Cardiac muscle cell (in vitro differentiated cells and primary cell): ENCODE results near the gene FBXL5. TPM values are rescaled to one million over a fixed set of nuclear protein-coding genes. Genes with fewer than 3 reads are reported as not detected.
"Not testable (repeated sequence)": the region's sequence is repeated elsewhere in the genome, so short reads cannot be mapped to it uniquely, and the experiment has no call there.

Source experiments
- DNase-seq, 2 donors: peaks; one replicate each; pipeline versions ENCODE4 v3.0.0 to v3.0.0-alpha.2; 2010 to 2017; ENCODE audit warnings: low read depth in 1 of 2, low spot score in 1 of 2
- H3K27ac ChIP-seq: fragments of 200-600 bp; sonication (generic); 2 replicates; pipeline ENCODE4 v1.5.1; 2016
- H3K27me3 ChIP-seq: fragments of 200-600 bp; sonication (generic); 2 replicates; pipeline ENCODE4 v1.6.0; 2016; ENCODE audit warnings: control low read depth
- H3K36me3 ChIP-seq: fragments of 200-600 bp; sonication (generic); 2 replicates; pipeline ENCODE4 v1.5.1; 2016; ENCODE audit warnings: control low read depth
- H3K4me1 ChIP-seq: fragments of 200-600 bp; sonication (generic); 2 replicates; pipeline ENCODE4 v1.8.1; 2017; ENCODE audit warnings: low read depth, mild to moderate bottlenecking, mixed run types
- H3K4me3 ChIP-seq: fragments of 200-600 bp; sonication (generic); 2 replicates; pipeline ENCODE4 v1.5.1; 2016; ENCODE audit warnings: mild to moderate bottlenecking
- H3K9me3 ChIP-seq: fragments of 200-600 bp; sonication (generic); 2 replicates; pipeline ENCODE4 v1.5.1; 2017; ENCODE audit warnings: low read depth, mild to moderate bottlenecking, control low read depth
- polyA plus RNA-seq: library from polyadenylated mRNA; unstranded; fragments of >200 nt; fragmentation: Nextera tagmentation; extraction: Ambion mirVana; gene quantifications from 2 replicates; pipeline ENCODE4 v1.2.1, GENCODE V29; 2016
- total RNA-seq: library from RNA; depleted of rRNA; stranded (reverse); fragments of >200 nt; gene quantifications from 2 replicates; pipeline ENCODE4 v1.2.3, GENCODE V29; 2016
- TF ChIP-seq, protein P1 (sequence below): IDR thresholded peaks from 2 replicates; pipeline ENCODE4 v1.5.1; 2012; ENCODE audit warnings: low read depth, mild to moderate bottlenecking, low read length

The FBXL5 gene
- total and polyA plus RNA-seq, 2 experiments from 2014 or later: 39.0 to 66.3 TPM

DNA sequence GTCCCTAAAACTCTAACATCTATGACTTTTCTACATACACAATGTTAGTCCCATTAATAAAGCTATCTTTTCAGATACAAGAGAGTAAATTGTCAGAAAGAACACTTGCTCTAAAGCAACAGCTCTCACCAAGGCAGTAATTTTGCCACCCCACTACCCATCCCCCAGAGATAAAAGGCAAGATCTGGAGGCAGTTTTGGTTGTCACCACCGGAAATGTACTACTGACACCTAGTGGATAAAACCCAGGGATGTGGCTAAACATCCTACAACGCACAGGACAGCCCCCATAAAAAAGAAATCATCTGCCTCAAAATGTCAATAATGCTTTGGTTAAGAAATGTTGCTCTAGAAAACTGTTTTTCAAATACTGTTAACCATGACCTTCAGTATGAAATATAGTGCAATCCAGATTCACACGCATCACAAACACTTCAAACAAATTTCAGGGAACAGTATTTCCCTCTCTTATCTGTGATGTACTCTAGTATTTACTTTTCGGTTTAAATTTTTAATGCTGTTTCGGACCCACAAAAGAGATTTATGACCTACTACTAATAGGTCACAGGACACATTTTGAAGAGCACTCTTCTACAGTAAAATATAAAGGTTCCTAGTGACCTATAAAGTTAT, 5.1 kb downstream of the FBXL5 start:
- peak; percentile 68 to 69 for DNase-seq
- no peaks in the 10 kb centered on the region for H3K27me3 ChIP-seq
- H3K9me3 ChIP-seq: no peaks in the 10 kb centered on the region
- no peak overlapping the region for H3K4me3 ChIP-seq
- no peak overlapping the region for H3K27ac ChIP-seq
- H3K36me3 ChIP-seq: no peaks in the 10 kb centered on the region
- TF ChIP-seq, protein P1, sequence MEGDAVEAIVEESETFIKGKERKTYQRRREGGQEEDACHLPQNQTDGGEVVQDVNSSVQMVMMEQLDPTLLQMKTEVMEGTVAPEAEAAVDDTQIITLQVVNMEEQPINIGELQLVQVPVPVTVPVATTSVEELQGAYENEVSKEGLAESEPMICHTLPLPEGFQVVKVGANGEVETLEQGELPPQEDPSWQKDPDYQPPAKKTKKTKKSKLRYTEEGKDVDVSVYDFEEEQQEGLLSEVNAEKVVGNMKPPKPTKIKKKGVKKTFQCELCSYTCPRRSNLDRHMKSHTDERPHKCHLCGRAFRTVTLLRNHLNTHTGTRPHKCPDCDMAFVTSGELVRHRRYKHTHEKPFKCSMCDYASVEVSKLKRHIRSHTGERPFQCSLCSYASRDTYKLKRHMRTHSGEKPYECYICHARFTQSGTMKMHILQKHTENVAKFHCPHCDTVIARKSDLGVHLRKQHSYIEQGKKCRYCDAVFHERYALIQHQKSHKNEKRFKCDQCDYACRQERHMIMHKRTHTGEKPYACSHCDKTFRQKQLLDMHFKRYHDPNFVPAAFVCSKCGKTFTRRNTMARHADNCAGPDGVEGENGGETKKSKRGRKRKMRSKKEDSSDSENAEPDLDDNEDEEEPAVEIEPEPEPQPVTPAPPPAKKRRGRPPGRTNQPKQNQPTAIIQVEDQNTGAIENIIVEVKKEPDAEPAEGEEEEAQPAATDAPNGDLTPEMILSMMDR: peak; percentile 68
- peaks cover 32% of the 10 kb centered on the region for H3K4me1 ChIP-seq

DNA sequence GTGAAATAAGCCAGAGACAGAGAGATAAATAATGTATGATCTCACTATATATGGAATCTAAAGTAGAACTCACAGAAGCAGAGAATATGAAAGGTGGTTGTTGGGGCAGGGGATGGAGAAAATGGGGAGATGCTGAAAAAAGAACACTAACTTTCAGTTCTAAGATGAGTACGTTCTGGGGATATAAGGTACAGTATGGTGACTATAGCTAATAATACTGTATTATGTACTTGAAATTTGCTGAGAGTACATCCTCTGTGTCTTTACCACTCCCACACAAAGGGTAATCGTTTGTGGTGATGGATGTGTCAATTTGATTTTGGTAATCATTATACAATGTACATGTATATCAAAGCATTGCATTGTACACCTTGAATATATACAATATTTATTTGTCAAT, 6.6 kb downstream of the FBXL5 start:
- Histone ChIP-seq H3K9me3 (no peaks in the 10 kb centered on the region), H3K4me1 (peaks cover 35% of the 10 kb centered on the region), H3K27ac (no peak overlapping the region), H3K27me3 (no peaks in the 10 kb centered on the region), H3K4me3 (no peak overlapping the region), H3K36me3 (no peaks in the 10 kb centered on the region)
- DNase-seq: no peak
- TF ChIP-seq, protein P1: no peak

DNA sequence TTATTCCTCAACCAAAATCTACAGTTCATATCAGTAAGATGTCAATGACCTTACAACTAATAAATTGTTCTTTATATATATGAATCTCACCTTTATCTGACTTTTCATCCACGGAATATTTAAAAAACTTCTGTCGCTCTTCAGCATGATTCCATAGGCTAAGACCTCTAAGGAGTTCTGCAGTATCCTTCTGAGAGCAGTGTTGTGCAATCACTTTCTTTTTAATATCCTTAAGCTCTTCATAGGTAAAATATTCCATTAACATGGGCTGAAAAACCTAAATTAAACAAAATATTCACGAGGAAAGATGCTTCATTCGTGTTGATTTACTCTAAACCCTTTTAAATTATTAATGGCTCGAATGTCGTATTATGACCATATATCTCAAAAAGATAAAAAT, 16.7 kb downstream of the FBXL5 start:
- H3K4me1 ChIP-seq: no peaks in the 10 kb centered on the region
- no peak for DNase-seq
- no peaks in the 10 kb centered on the region for H3K9me3 ChIP-seq
- H3K4me3 ChIP-seq: no peak overlapping the region
- H3K27ac ChIP-seq: no peak overlapping the region
- H3K27me3 ChIP-seq: no peaks in the 10 kb centered on the region
- H3K36me3 ChIP-seq: peaks cover 51% of the 10 kb centered on the region
- TF ChIP-seq, protein P1: no peak

DNA sequence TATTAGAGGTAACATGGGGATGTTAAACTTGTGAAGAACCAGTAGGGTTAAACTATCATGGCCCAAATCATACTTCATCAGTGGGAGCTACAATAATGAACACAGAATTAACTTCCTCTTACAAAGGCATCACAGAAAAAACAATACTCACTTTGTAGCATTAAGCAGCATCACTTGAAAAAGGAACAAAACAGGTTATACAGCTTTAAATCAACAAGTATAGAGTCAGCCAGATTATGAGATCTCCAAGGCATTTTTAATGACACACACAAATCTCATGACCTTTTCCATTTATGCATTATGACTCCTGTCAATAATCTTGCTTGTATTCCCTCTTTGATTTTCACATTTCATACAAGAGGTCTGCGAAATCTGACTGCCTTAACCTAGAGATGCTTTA, 18.3 kb downstream of the FBXL5 start:
- Histone ChIP-seq H3K36me3 (peaks cover 56% of the 10 kb centered on the region), H3K9me3 (no peaks in the 10 kb centered on the region), H3K4me3 (no peak overlapping the region), H3K4me1 (no peaks in the 10 kb centered on the region), H3K27ac (no peak overlapping the region), H3K27me3 (no peaks in the 10 kb centered on the region)
- DNase-seq: no peak
- TF ChIP-seq, protein P1: no peak

DNA sequence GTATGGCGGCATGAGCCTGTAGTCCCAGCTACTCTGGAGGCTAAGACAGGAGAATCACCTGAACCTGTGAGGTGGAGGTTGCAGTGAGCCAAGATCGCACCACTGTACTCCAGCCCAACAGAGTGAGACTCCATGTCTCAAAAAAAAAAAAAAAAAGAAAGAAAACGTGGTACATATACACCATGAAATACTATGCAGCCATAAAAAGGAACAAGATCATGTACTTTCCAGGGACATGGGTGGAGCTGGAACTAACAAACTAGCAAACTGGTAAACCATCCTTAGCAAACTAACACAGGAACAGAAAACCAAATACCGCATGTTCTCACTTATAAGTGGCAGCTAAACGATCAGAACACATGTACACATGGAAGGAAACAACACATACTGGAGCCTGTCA, 37.8 kb downstream of the FBXL5 start:
- not testable (repeated sequence) for H3K36me3 ChIP-seq, H3K9me3 ChIP-seq, DNase-seq, H3K4me1 ChIP-seq, H3K27me3 ChIP-seq, H3K4me3 ChIP-seq, H3K27ac ChIP-seq

DNA sequence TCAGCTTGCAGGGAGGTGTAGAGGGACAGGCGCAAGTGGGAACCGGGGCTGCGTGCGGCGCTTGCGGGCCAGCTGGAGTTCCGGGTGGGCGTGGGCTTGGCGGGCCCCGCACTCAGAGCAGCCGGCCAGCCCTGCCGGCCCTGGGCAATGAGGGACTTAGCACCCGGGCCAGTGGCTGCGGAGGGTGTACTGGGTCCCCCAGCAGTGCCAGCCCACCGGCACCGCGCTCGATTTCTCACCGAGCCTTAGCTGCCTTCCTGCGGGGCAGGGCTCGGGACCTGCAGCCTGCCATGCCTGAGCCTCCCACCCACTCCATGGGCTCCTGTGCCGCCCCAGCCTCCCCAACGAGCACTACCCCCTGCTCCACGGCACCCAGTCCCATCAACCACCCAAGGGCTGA, 40.3 kb downstream of the FBXL5 start:
- H3K4me1 ChIP-seq, H3K9me3 ChIP-seq, H3K27ac ChIP-seq, H3K27me3 ChIP-seq, H3K4me3 ChIP-seq, DNase-seq: not testable (repeated sequence)
- H3K36me3 ChIP-seq: peaks cover 12% of the 10 kb centered on the region

DNA sequence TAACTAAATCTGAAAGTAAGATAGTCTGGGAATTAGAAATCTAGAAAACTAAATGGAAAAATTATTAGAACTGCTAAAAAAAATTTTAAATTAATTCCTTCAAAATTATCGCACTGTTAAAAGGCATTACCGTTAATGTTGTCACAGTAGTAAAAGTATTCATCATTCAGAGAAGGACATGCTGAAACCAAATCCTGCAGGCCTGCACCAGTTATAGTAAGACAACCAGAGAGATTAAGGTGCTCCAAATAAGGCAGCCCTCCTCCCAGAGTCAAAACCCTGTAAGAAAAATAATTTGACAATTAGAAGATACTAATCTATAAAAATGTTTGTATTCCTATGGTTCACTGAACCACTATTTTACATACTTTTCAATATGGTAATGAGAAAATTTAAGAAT, 43.0 kb downstream of the FBXL5 start:
- no peak for DNase-seq
- peaks cover 12% of the 10 kb centered on the region for H3K36me3 ChIP-seq
- H3K27ac ChIP-seq: no peak overlapping the region
- H3K27me3 ChIP-seq: no peaks in the 10 kb centered on the region
- no peak overlapping the region for H3K4me3 ChIP-seq
- peaks cover 6% of the 10 kb centered on the region for H3K4me1 ChIP-seq
- no peaks in the 10 kb centered on the region for H3K9me3 ChIP-seq
- TF ChIP-seq, protein P1: no peak
